ENCODE results near the gene GMPR. TPM values are rescaled to one million over a fixed set of nuclear protein-coding genes. Genes with fewer than 3 reads are reported as not detected.

GMPR gene
- total and polyA plus RNA-seq, 2 donors (not counting 3 experiments of a cell fraction or from before 2014, with no cell fraction given), result 36.3 to 64.0 TPM

DNA sequence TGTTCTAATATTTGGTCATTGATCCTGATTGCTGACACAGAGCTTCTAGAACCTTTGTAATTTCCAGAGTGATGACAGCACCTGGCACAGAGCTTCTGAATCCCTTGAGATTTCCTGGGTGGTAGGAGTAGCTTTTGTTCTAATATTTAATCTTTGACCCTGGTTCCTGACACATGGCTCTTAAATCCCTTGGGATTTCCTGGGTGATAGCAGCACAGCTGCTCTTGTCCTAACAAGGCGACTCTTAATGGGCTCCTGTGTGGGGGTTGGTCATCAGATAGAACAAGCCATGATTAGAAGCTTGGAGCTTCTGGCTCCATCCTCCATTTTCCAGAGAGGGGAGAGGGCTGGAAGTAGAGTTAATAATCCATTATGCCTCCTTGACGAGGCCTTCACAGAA, 18.4 kb downstream of the GMPR start:
- FAIRE-seq, result no peak
- H3K4me2 ChIP-seq (ENCODE audit: insufficient read depth, low read length), result no peak overlapping the region
- H3K27me3 ChIP-seq (ENCODE audit: control insufficient read depth in 2 of 2, insufficient read depth in 2 of 2, low read length in 2 of 2), result no peaks in the 10 kb centered on the region
- peaks cover 2 to 13% of the 10 kb centered on the region in 2 experiments for H3K36me3 ChIP-seq (ENCODE audit: control insufficient read depth in 2 of 2, extremely low read depth in 1 of 2, insufficient read depth in 2 of 2, low read length in 2 of 2)
- POLR2A ChIA-PET, result no interaction called here
- no peak for DNase-seq (ENCODE audit: low read depth, low spot score)
- intact Hi-C loops (cut with micrococcal nuclease) (no loop called here), dilution Hi-C loops (cut with MboI; ENCODE audit: extremely low pct_ligation_motif_present, low sequenced_read_pairs) (no loop called here)
- H3K9ac ChIP-seq (replicated peaks; ENCODE audit: extremely low read depth, insufficient read depth, low read length), result no peak overlapping the region
- no TSS peak for BruUV-seq (replicated peaks)
- H3K79me2 ChIP-seq (ENCODE audit: control insufficient read depth, insufficient read depth, low read length), result no peaks in the 10 kb centered on the region
- H3K9me3 ChIP-seq (replicated peaks; ENCODE audit: control insufficient read depth, insufficient read depth, low read length), result no peaks in the 10 kb centered on the region
- CTCF ChIA-PET, result interaction anchor here (1.2 to 2.4 kb wide), 2 partner anchors 17 to 18 kb away, joined by 4 to 7 read pairs; partner anchors contain the start of gene GMPR
- H3K9me1 ChIP-seq (replicated peaks; ENCODE audit: control insufficient read depth, extremely low read depth, insufficient read depth, low read length), result no peaks in the 10 kb centered on the region
- no peaks in the 10 kb centered on the region for H4K20me1 ChIP-seq (replicated peaks; ENCODE audit: control insufficient read depth, extremely low read depth, insufficient read depth, low read length)
- no peak overlapping the region for H2AFZ ChIP-seq (ENCODE audit: low read depth, low read length)
- H3K27ac ChIP-seq (ENCODE audit: insufficient read depth, low read depth, low read length), result no peak overlapping the region
- H3K4me1 ChIP-seq (ENCODE audit: control insufficient read depth, extremely low read depth, insufficient read depth, low read length), result peaks cover 10% of the 10 kb centered on the region
- TF ChIP-seq GATA2 (IDR thresholded peaks at IDR 0.05; ENCODE audit: insufficient read depth, insufficient read length, low read depth, low read length), result no peak
- no peak overlapping the region for H3K4me3 ChIP-seq (replicated peaks in 1 of 3; ENCODE audit: insufficient read depth in 1 of 3, low read depth in 1 of 3, low read length in 3 of 3)

GRCh38 chr6:16257999-16258708, 19.8 kb downstream of the GMPR start:
- peak; percentile 55 for DNase-seq (ENCODE audit: low read depth, low spot score)
- H3K9ac ChIP-seq (replicated peaks; ENCODE audit: extremely low read depth, insufficient read depth, low read length), result no peak overlapping the region
- no peak overlapping the region for H3K4me3 ChIP-seq (replicated peaks in 1 of 3; ENCODE audit: insufficient read depth in 1 of 3, low read depth in 1 of 3, low read length in 3 of 3)
- peaks cover 2 to 12% of the 10 kb centered on the region in 2 experiments for H3K36me3 ChIP-seq (ENCODE audit: control insufficient read depth in 2 of 2, extremely low read depth in 1 of 2, insufficient read depth in 2 of 2, low read length in 2 of 2)
- ChIA-PET POLR2A (no interaction called here), CTCF (interaction anchor here (1.6 to 2.4 kb wide), 2 partner anchors 12 to 19 kb away, joined by 3 to 7 read pairs; partner anchors contain the start of gene GMPR)
- H3K9me1 ChIP-seq (replicated peaks; ENCODE audit: control insufficient read depth, extremely low read depth, insufficient read depth, low read length), result no peaks in the 10 kb centered on the region
- intact Hi-C loops (cut with micrococcal nuclease) (loop anchor here (1.0 kb wide), 1 partner anchor 19 kb away; no protein-coding TSS in a partner anchor), dilution Hi-C loops (cut with MboI; ENCODE audit: extremely low pct_ligation_motif_present, low sequenced_read_pairs) (no loop called here)
- H3K27me3 ChIP-seq (ENCODE audit: control insufficient read depth in 2 of 2, insufficient read depth in 2 of 2, low read length in 2 of 2), result no peaks in the 10 kb centered on the region
- BruUV-seq (replicated peaks), result no TSS peak
- H3K4me1 ChIP-seq (ENCODE audit: control insufficient read depth, extremely low read depth, insufficient read depth, low read length), result peaks cover 10% of the 10 kb centered on the region
- TF ChIP-seq JUN (IDR thresholded peaks at IDR 0.05; ENCODE audit: borderline replicate concordance, insufficient read depth, insufficient read length, low read depth), result no peak
- no peak for TF ChIP-seq MAX (IDR thresholded peaks at IDR 0.05; ENCODE audit: insufficient read depth, insufficient read length)
- TF ChIP-seq GATA2 (IDR thresholded peaks at IDR 0.05; ENCODE audit: insufficient read depth, insufficient read length, low read depth, low read length), result no peak
- TF ChIP-seq POLR2AphosphoS5 (IDR thresholded peaks at IDR 0.05; ENCODE audit: insufficient read depth, low read depth, low read length), result no peak
- peak in 1 of 2 donors; percentile 6 for TF ChIP-seq CTCF (IDR thresholded peaks at IDR 0.05; ENCODE audit: extremely low read depth in 1 of 2, insufficient read depth in 1 of 2, low read depth in 1 of 2, low read length in 2 of 2)
- no peak for TF ChIP-seq EZH2 (IDR thresholded peaks at IDR 0.05; ENCODE audit: borderline replicate concordance, low read depth, low read length, severe bottlenecking)
- no peak for TF ChIP-seq MYC (IDR thresholded peaks at IDR 0.05; ENCODE audit: low read depth, low read length)
- no peak for TF ChIP-seq FOS (IDR thresholded peaks at IDR 0.05; ENCODE audit: borderline replicate concordance, insufficient read depth, low read length)
- TF ChIP-seq POLR2A (IDR thresholded peaks at IDR 0.05; ENCODE audit: low read depth, low read length), result no peak
- no peaks in the 10 kb centered on the region for H3K79me2 ChIP-seq (ENCODE audit: control insufficient read depth, insufficient read depth, low read length)
- no peak overlapping the region for H3K4me2 ChIP-seq (ENCODE audit: insufficient read depth, low read length)
- no peaks in the 10 kb centered on the region for H4K20me1 ChIP-seq (replicated peaks; ENCODE audit: control insufficient read depth, extremely low read depth, insufficient read depth, low read length)
- no peak for FAIRE-seq
- no peak overlapping the region for H3K27ac ChIP-seq (ENCODE audit: insufficient read depth, low read depth, low read length)
- H2AFZ ChIP-seq (ENCODE audit: low read depth, low read length), result no peak overlapping the region
- no peaks in the 10 kb centered on the region for H3K9me3 ChIP-seq (replicated peaks; ENCODE audit: control insufficient read depth, insufficient read depth, low read length)

Data from endothelial cell of umbilical vein (primary cell).